DOHH2 (cell line): Measurements from ENCODE around the gene APOC1.
"Not testable (repeated sequence)": the region's sequence is repeated elsewhere in the genome, so short reads cannot be mapped to it uniquely, and the experiment has no call there.

Source experiments
- H3F3A ChIP-seq: fragments of 200-600 bp; sonication (generic), shearing (Covaris generic); 2 replicates; pipeline ENCODE4 v1.6.0; 2016; ENCODE audit warnings: antibody characterized with exemption, mild to moderate bottlenecking; ENCODE audit not compliant: control insufficient read depth, insufficient read depth
- H3K27ac ChIP-seq: fragments of 200-600 bp; sonication (generic); 2 replicates; pipeline ENCODE4 v1.5.1; 2014; ENCODE audit warnings: low read depth, mild to moderate bottlenecking, low read length, moderate library complexity
- H3K27me3 ChIP-seq: fragments of 200-600 bp; sonication (generic); 2 replicates; pipeline ENCODE4 v1.6.1; 2014; ENCODE audit warnings: mild to moderate bottlenecking, low read length, mixed read lengths; ENCODE audit not compliant: control insufficient read depth
- H3K36me3 ChIP-seq: fragments of 200-600 bp; sonication (generic); 2 replicates; pipeline ENCODE4 v1.6.1; 2014; ENCODE audit warnings: mild to moderate bottlenecking, low read length, moderate library complexity, mixed read lengths; ENCODE audit not compliant: control insufficient read depth
- H3K4me1 ChIP-seq: fragments of 200-600 bp; sonication (generic); 2 replicates; pipeline ENCODE4 v1.6.1; 2014; ENCODE audit warnings: mild to moderate bottlenecking, low read length, mixed read lengths; ENCODE audit not compliant: control insufficient read depth
- H3K4me2 ChIP-seq: fragments of 200-600 bp; sonication (generic); 2 replicates; pipeline ENCODE4 v1.6.0; 2014; ENCODE audit warnings: mild to moderate bottlenecking, low read length, moderate library complexity
- H3K4me3 ChIP-seq: fragments of 200-600 bp; sonication (generic); 2 replicates; pipeline ENCODE4 v1.5.1; 2014; ENCODE audit warnings: mild to moderate bottlenecking, low read length, mixed read lengths
- H3K79me2 ChIP-seq: fragments of 200-600 bp; sonication (generic); 2 replicates; pipeline ENCODE4 v1.6.1; 2014; ENCODE audit warnings: mild to moderate bottlenecking, low read length, mixed read lengths; ENCODE audit not compliant: control insufficient read depth
- H3K9me2 ChIP-seq: fragments of 200-600 bp; sonication (generic); replicated peaks from 2 replicates; pipeline ENCODE4 v1.6.1; 2014; ENCODE audit warnings: mild to moderate bottlenecking, low read length, mixed read lengths; ENCODE audit not compliant: control insufficient read depth
- H3K9me3 ChIP-seq: fragments of 200-600 bp; sonication (generic); 2 replicates; pipeline ENCODE4 v1.6.1; 2014; ENCODE audit warnings: antibody characterized with exemption, low read length, mixed read lengths; ENCODE audit not compliant: control insufficient read depth, insufficient read depth
- H4K20me1 ChIP-seq: fragments of 200-600 bp; sonication (generic); 2 replicates; pipeline ENCODE4 v1.6.0; 2014; ENCODE audit warnings: low read depth, mild to moderate bottlenecking, antibody characterized with exemption, low read length, moderate library complexity; ENCODE audit not compliant: control insufficient read depth, insufficient read depth
- EZH2phosphoT487 ChIP-seq: fragments of 200-600 bp; sonication (generic); IDR thresholded peaks from 2 replicates; pipeline ENCODE4 v1.6.1; 2017; ENCODE audit warnings: borderline replicate concordance, mild to moderate bottlenecking, antibody characterized with exemption, low read length, moderate library complexity, mixed read lengths
- TF ChIP-seq, protein P1 (sequence below): fragments of 200-600 bp; sonication (generic); IDR thresholded peaks from one replicate; pipeline ENCODE4 v1.5.1; 2014; ENCODE audit warnings: antibody characterized with exemption, mild to moderate bottlenecking, low read depth, low read length; ENCODE audit not compliant: poor library complexity, severe bottlenecking

Gene APOC1

DNA sequence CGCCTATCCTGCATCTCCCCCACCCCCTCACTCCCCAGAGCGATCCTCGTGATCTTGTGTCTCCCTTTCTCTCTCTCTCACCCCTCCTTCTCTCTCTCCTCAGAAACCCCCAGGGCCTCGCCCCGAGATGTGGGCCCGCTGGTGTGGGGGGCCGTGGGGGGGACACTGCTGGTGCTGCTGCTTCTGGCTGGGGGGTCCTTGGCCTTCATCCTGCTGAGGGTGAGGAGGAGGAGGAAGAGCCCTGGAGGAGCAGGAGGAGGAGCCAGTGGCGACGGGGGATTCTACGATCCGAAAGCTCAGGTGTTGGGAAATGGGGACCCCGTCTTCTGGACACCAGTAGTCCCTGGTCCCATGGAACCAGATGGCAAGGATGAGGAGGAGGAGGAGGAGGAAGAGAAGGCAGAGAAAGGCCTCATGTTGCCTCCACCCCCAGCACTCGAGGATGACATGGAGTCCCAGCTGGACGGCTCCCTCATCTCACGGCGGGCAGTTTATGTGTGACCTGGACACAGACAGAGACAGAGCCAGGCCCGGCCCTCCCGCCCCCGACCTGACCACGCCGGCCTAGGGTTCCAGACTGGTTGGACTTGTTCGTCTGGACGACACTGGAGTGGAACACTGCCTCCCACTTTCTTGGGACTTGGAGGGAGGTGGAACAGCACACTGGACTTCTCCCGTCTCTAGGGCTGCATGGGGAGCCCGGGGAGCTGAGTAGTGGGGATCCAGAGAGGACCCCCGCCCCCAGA lies 36.1 kb upstream of the APOC1 start:
- Histone ChIP-seq H3K27ac (no peak overlapping the region), H3K79me2 (no peaks in the 10 kb centered on the region), H3K9me3 (no peaks in the 10 kb centered on the region), H3K27me3 (no peaks in the 10 kb centered on the region), H3K4me1 (peaks cover 13% of the 10 kb centered on the region), H3K9me2 (no peaks in the 10 kb centered on the region), H3F3A (no peaks in the 10 kb centered on the region), H3K4me2 (no peak overlapping the region), H3K4me3 (no peak overlapping the region), H3K36me3 (no peaks in the 10 kb centered on the region), H4K20me1 (no peaks in the 10 kb centered on the region)
- TF ChIP-seq, protein P1, sequence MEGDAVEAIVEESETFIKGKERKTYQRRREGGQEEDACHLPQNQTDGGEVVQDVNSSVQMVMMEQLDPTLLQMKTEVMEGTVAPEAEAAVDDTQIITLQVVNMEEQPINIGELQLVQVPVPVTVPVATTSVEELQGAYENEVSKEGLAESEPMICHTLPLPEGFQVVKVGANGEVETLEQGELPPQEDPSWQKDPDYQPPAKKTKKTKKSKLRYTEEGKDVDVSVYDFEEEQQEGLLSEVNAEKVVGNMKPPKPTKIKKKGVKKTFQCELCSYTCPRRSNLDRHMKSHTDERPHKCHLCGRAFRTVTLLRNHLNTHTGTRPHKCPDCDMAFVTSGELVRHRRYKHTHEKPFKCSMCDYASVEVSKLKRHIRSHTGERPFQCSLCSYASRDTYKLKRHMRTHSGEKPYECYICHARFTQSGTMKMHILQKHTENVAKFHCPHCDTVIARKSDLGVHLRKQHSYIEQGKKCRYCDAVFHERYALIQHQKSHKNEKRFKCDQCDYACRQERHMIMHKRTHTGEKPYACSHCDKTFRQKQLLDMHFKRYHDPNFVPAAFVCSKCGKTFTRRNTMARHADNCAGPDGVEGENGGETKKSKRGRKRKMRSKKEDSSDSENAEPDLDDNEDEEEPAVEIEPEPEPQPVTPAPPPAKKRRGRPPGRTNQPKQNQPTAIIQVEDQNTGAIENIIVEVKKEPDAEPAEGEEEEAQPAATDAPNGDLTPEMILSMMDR: no peak
- no peak for TF ChIP-seq EZH2phosphoT487

DNA sequence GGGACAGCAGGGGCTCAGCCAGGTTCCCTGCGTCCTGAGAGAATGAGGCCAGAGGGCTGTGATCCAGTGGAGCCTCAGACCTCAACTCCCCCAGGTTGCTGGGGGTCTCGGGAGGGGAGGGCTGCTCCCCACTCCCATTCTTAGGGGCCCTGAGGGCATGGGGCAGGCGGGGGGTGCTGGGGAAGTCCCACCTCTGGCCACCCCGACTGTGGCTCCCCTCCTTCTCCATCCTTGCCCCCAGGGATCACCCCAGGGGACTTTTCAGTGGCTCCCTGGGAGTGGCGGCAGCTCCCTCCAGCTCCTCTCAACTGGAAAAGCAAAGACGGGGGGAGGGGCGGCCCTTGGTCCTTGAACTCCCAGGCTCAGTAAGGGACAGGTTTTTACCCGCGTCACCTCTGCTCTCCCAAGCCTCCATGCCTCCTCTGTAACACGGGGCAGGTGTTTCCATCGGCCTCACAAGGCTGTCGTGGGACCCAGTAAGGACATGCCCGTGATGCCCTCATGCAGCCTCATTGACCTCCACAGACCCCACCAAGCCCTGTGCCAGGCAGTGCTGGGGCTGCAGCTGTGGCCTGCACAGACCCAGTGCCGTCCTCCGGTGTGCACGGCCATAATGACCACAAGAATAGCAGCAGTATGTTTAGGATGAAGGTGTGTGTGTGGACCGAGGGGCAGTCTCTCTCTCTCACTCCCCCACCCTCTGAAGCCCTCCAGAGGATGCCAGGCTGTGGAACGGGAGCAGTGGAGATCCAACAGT lies 34.9 kb upstream of the APOC1 start:
- Histone ChIP-seq H3K27me3 (no peaks in the 10 kb centered on the region), H4K20me1 (no peaks in the 10 kb centered on the region), H3K9me3 (no peaks in the 10 kb centered on the region), H3K4me3 (no peak overlapping the region), H3K4me1 (peaks cover 13% of the 10 kb centered on the region), H3K27ac (no peak overlapping the region), H3K36me3 (no peaks in the 10 kb centered on the region), H3K4me2 (no peak overlapping the region), H3K79me2 (no peaks in the 10 kb centered on the region), H3F3A (no peaks in the 10 kb centered on the region), H3K9me2 (no peaks in the 10 kb centered on the region)
- TF ChIP-seq EZH2phosphoT487: no peak
- TF ChIP-seq, protein P1: no peak

DNA sequence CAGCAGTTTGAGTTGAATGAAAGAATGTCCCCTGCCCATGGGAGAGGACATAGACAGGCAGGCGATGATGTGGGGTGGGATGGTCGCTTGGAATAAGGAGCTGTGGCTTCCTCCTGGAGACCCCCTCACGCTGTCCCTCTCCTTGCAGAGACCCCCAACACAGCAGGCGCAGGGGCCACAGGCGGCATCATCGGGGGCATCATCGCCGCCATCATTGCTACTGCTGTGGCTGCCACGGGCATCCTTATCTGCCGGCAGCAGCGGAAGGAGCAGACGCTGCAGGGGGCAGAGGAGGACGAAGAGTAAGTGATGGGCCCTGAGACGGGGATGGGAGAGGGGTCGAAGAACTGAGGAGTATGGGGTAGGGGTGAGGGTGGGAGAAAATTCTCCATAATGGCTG lies 32.3 kb upstream of the APOC1 start:
- TF ChIP-seq EZH2phosphoT487: no peak
- TF ChIP-seq, protein P1: no peak
- no peak overlapping the region for H3K4me3 ChIP-seq
- no peaks in the 10 kb centered on the region for H3K9me3 ChIP-seq
- no peaks in the 10 kb centered on the region for H3F3A ChIP-seq
- no peak overlapping the region for H3K27ac ChIP-seq
- H3K4me2 ChIP-seq: no peak overlapping the region
- peaks cover 8% of the 10 kb centered on the region for H3K4me1 ChIP-seq
- no peaks in the 10 kb centered on the region for H3K27me3 ChIP-seq
- H3K79me2 ChIP-seq: no peaks in the 10 kb centered on the region
- H3K36me3 ChIP-seq: no peaks in the 10 kb centered on the region
- no peaks in the 10 kb centered on the region for H4K20me1 ChIP-seq
- no peaks in the 10 kb centered on the region for H3K9me2 ChIP-seq

DNA sequence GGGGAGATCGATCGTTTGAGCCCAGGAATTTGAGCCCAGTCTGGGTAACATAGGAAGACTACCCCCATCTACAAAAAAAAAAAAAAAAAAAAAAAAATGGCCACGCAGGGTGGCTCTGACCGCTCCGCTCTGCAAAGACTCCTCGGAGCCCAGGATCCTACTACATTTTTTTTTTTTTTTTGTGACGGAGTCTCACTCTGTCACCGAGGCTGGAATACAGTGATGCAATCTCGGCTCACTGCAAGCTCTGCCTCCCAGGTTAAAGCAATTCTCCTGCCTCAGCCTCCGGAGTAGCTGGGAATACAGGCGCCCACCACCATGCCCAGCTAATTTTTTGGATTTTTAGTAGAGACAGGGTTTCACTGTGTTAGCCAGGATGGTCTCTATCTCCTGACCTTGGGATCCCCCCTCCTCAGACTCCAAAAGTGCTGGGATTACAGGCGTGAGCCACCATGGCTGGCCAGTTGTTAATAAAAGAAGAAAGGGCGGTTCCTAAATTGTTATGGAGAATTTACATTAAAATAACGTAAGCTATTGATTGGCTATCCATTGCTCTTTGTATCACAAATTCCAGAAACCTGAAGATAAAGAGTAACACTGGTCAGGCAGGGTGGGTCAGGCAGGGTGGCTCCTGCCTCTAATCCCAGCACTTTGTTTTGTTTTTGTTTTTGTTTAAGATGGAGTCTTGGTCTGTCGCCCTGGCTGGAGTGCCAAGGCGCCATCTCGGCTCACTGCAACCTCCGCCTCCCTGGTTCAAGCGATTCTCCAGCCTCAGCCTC lies 31.6 kb upstream of the APOC1 start:
- not testable (repeated sequence) for H3K4me2 ChIP-seq, H3K27me3 ChIP-seq, H3K9me3 ChIP-seq, H3K4me3 ChIP-seq, H4K20me1 ChIP-seq, H3K79me2 ChIP-seq, H3K27ac ChIP-seq, H3K4me1 ChIP-seq, H3K36me3 ChIP-seq, H3F3A ChIP-seq, H3K9me2 ChIP-seq
